ENCODE results near the gene MVB12A. TPM values are rescaled to one million over a fixed set of nuclear protein-coding genes. Genes with fewer than 3 reads are reported as not detected.

The MVB12A gene
- polyA plus RNA-seq, 4 donors: 57.5 to 117 (median 78.1) TPM

DNA sequence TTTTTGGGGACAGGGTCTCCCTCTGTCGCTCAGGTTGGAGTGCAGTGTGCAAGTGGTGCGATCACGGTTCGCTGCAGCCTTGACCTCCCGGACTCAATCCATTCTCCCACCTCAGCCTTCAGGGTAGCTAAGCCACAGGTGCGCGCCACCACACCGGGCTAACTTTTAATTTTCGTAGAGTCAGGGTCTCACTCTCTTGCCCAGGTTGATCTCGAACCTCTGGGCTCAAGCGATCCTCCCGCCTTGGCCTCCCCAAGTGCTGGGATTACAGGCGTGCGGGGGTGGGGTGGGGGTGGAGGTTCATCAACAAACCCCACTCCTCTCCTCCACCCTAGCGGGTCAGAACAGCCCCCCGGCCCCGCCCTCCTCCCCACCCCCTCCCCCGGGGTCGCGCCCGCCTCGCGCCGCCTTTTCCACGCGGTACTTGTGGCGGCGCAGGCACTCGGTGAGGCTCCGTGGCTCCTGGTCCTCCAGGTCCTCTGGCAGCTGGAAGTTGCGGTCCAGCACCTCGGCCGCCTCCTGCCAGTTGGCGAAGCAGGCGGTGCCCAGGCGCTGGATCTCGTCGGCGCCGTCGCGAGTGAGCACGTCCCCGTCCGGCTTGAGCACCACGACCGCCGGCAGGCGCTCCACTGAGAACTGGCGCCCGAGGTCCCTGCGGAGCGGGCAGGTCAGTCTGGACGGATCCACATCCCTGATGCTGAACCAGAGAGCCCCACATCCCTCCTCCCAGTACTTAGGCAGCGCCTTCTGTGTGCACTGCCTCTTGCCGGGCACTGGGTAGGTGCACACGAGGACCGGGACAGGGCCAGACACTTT is 35.7 kb downstream of the MVB12A start:
- no peak for FAIRE-seq
- 17 to 22% (median 17%) methylated on average over 42 to 58 of the region's 58 CpGs for WGBS, 3 donors

GRCh38 chr19:17456127-17456526 is 36.3 kb downstream of the MVB12A start:
- H3K36me3 ChIP-seq (ENCODE audit: control insufficient read depth in 3 of 3, insufficient read depth in 2 of 3, low read depth in 1 of 3, low read length in 3 of 3): no peaks in the 10 kb centered on the region
- no peaks in the 10 kb centered on the region for H3K4me1 ChIP-seq (ENCODE audit: control insufficient read depth in 3 of 3, insufficient read depth in 2 of 3, low read depth in 1 of 3, low read length in 2 of 3)
- FAIRE-seq: no peak
- peaks cover 0 to 4% of the 10 kb centered on the region in 2 donors for H3K9me3 ChIP-seq (ENCODE audit: control insufficient read depth in 2 of 2, insufficient read depth in 1 of 2, low read depth in 1 of 2, low read length in 1 of 2)
- no peak overlapping the region for H3K4me3 ChIP-seq (ENCODE audit: low read depth in 1 of 3, low read length in 3 of 3)
- H3K27ac ChIP-seq (ENCODE audit: low read depth in 1 of 3, low read length in 2 of 3): no peak overlapping the region
- peaks cover 0 to 44% (median 9%) of the 10 kb centered on the region in 3 donors for H3K27me3 ChIP-seq (ENCODE audit: control insufficient read depth in 3 of 3, insufficient read depth in 3 of 3, low read length in 3 of 3)
- WGBS, 3 donors: 53 to 65% (median 63%) methylated on average over 11 of the region's 11 CpGs
- no peak for DNase-seq

More for the DNA sequence above, 35.7 kb downstream of the MVB12A start:
- H3K9me3 ChIP-seq (ENCODE audit: control insufficient read depth in 2 of 2, insufficient read depth in 1 of 2, low read depth in 1 of 2, low read length in 1 of 2): peaks cover 0 to 4% of the 10 kb centered on the region in 2 donors
- H3K4me3 ChIP-seq (ENCODE audit: low read depth in 1 of 3, low read length in 3 of 3): no peak overlapping the region
- DNase-seq: no peak
- no peaks in the 10 kb centered on the region for H3K36me3 ChIP-seq (ENCODE audit: control insufficient read depth in 3 of 3, insufficient read depth in 2 of 3, low read depth in 1 of 3, low read length in 3 of 3)
- no peaks in the 10 kb centered on the region for H3K4me1 ChIP-seq (ENCODE audit: control insufficient read depth in 3 of 3, insufficient read depth in 2 of 3, low read depth in 1 of 3, low read length in 2 of 3)
- H3K27ac ChIP-seq (ENCODE audit: low read depth in 1 of 3, low read length in 2 of 3): no peak overlapping the region
- peaks cover 0 to 44% (median 9%) of the 10 kb centered on the region in 3 donors for H3K27me3 ChIP-seq (ENCODE audit: control insufficient read depth in 3 of 3, insufficient read depth in 3 of 3, low read length in 3 of 3)

- H3K27me3 ChIP-seq (ENCODE audit: control insufficient read depth in 3 of 3, insufficient read depth in 3 of 3, low read length in 3 of 3): peaks cover 0 to 44% (median 9%) of the 10 kb centered on the region in 3 donors
- no peaks in the 10 kb centered on the region for H3K4me1 ChIP-seq (ENCODE audit: control insufficient read depth in 3 of 3, insufficient read depth in 2 of 3, low read depth in 1 of 3, low read length in 2 of 3)
Observed at GRCh38 chr19:17457616-17458015, 37.8 kb downstream of the MVB12A start.

DNA sequence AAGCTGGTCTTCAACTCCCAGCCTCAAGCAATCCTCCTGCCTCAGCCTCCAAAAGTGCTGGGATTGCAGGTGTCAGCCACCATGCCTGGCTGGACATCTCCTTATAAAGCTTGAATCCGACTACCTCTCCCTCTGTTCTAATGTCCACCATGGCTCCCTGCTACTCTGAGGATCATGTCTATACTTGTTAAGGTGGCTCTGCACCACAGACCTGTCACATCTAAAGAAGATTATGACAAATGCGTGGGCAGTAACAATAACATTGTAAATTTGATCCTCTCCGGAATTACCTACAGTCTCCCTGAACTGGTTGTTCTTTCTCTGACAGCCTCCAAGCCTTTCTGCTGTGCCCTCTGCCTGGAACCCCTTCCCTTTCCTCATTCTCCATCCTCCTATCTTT is 39.1 kb downstream of the MVB12A start:
- Histone ChIP-seq H3K27ac (ENCODE audit: low read depth in 1 of 3, low read length in 2 of 3) (no peak overlapping the region), H3K36me3 (ENCODE audit: control insufficient read depth in 3 of 3, insufficient read depth in 2 of 3, low read depth in 1 of 3, low read length in 3 of 3) (no peaks in the 10 kb centered on the region), H3K27me3 (ENCODE audit: control insufficient read depth in 3 of 3, insufficient read depth in 3 of 3, low read length in 3 of 3) (peaks cover 0 to 37% (median 9%) of the 10 kb centered on the region in 3 donors), H3K9me3 (ENCODE audit: control insufficient read depth in 2 of 2, insufficient read depth in 1 of 2, low read depth in 1 of 2, low read length in 1 of 2) (no peaks in the 10 kb centered on the region), H3K4me1 (ENCODE audit: control insufficient read depth in 3 of 3, insufficient read depth in 2 of 3, low read depth in 1 of 3, low read length in 2 of 3) (no peaks in the 10 kb centered on the region), H3K4me3 (ENCODE audit: low read depth in 1 of 3, low read length in 3 of 3) (no peak overlapping the region)
- no peak for FAIRE-seq
- no peak for DNase-seq
- 63 to 82% (median 64%) methylated on average over 3 of the region's 3 CpGs for WGBS, 3 donors

More at GRCh38 chr19:17457616-17458015, 37.8 kb downstream of the MVB12A start:
- FAIRE-seq: no peak
- no peaks in the 10 kb centered on the region for H3K36me3 ChIP-seq (ENCODE audit: control insufficient read depth in 3 of 3, insufficient read depth in 2 of 3, low read depth in 1 of 3, low read length in 3 of 3)
- no peak overlapping the region for H3K27ac ChIP-seq (ENCODE audit: low read depth in 1 of 3, low read length in 2 of 3)
- WGBS, 3 donors: 43 to 59% (median 54%) methylated on average over 6 of the region's 6 CpGs
- peaks cover 0 to 4% of the 10 kb centered on the region in 2 donors for H3K9me3 ChIP-seq (ENCODE audit: control insufficient read depth in 2 of 2, insufficient read depth in 1 of 2, low read depth in 1 of 2, low read length in 1 of 2)
- DNase-seq: no peak
- H3K4me3 ChIP-seq (ENCODE audit: low read depth in 1 of 3, low read length in 3 of 3): no peak overlapping the region

DNA sequence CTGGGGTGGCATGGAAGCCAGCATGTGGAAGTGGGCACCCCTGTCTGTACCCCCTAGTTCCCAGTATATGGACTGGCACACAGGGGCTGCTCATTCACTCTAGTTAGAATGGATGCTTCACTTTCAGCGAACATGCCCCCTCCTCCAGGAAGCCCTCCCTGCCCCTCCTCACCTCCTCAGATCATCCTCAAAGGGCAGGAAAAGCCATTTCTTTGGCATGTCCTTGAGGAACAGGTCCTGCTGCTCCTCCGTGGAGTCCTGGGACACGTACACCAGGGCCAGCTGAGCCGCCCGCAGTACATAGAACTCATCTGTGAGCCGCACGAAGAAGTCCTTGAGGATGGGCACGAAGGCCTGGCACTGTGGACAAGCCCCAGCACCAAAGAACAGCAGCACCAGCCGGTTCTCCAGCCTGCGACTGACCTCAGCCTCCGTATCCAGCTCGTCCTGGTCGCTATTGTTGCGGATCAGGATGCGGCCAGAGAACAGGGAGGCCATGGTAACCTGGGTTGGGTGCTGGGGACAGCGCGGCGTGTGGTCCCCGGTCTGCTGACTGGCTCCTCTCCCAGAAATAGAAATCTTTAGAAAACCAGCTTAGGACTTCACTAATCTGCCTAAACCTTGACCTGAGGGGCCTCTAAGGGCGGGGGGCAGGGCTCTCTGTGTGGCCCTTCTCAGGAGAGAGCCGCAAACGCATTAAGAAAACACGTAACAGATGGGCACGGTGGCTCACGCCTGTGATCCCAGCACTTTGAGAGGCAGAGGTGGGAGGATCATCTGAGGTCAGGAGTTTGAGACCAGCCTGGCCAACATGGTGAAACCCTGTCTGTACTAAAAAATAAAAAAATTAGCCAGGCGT is 40.8 kb downstream of the MVB12A start, which contains the start of gene NXNL1:
Gene NXNL1, minus strand, starts transcription at position 555 of the 859 bp plus-strand sequence. Its CDS starts 57 bp downstream, at position 498.
- no peak for FAIRE-seq
- H3K4me1 ChIP-seq (ENCODE audit: control insufficient read depth in 3 of 3, insufficient read depth in 2 of 3, low read depth in 1 of 3, low read length in 2 of 3): no peaks in the 10 kb centered on the region
- WGBS, 3 donors: 74 to 87% (median 79%) methylated on average over 26 of the region's 26 CpGs
- no peaks in the 10 kb centered on the region for H3K36me3 ChIP-seq (ENCODE audit: control insufficient read depth in 3 of 3, insufficient read depth in 2 of 3, low read depth in 1 of 3, low read length in 3 of 3)
- no peaks in the 10 kb centered on the region for H3K9me3 ChIP-seq (ENCODE audit: control insufficient read depth in 2 of 2, insufficient read depth in 1 of 2, low read depth in 1 of 2, low read length in 1 of 2)
- no peak for DNase-seq
- H3K27ac ChIP-seq (ENCODE audit: low read depth in 1 of 3, low read length in 2 of 3): no peak within 1 kb of the TSS
- no peak within 1 kb of the TSS for H3K4me3 ChIP-seq (ENCODE audit: low read depth in 1 of 3, low read length in 3 of 3)
- H3K27me3 ChIP-seq (ENCODE audit: control insufficient read depth in 3 of 3, insufficient read depth in 3 of 3, low read length in 3 of 3): peaks cover 0 to 24% (median 0%) of the 10 kb centered on the region in 3 donors

DNA sequence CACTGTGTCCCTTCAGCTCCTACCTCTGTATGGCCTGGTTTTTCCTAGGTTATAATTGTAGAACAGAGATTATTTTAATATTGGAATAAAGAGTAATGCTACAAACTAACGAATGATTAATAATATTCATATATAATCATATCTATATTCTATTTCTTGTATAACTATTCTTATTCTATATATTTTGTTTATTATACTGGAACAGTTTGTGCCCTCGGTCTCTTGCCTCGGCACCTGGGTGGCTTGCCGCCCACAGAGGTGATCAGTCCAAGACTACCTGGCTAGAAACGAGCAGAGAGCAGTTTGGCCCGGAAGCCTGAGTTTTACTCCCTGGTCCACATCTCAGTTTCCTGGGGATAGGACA is 46.6 kb downstream of the MVB12A start:
- no peak overlapping the region for H3K27ac ChIP-seq (ENCODE audit: low read depth in 1 of 3, low read length in 2 of 3)
- no peaks in the 10 kb centered on the region for H3K36me3 ChIP-seq (ENCODE audit: control insufficient read depth in 3 of 3, insufficient read depth in 2 of 3, low read depth in 1 of 3, low read length in 3 of 3)
- peaks cover 0 to 15% (median 0%) of the 10 kb centered on the region in 3 donors for H3K4me1 ChIP-seq (ENCODE audit: control insufficient read depth in 3 of 3, insufficient read depth in 2 of 3, low read depth in 1 of 3, low read length in 2 of 3)
- no peaks in the 10 kb centered on the region for H3K9me3 ChIP-seq (ENCODE audit: control insufficient read depth in 2 of 2, insufficient read depth in 1 of 2, low read depth in 1 of 2, low read length in 1 of 2)
- H3K27me3 ChIP-seq (ENCODE audit: control insufficient read depth in 3 of 3, insufficient read depth in 3 of 3, low read length in 3 of 3): peaks cover 0 to 18% (median 0%) of the 10 kb centered on the region in 3 donors
- FAIRE-seq: no peak
- WGBS, 3 donors: 42 to 53% (median 42%) methylated on average over 6 of the region's 6 CpGs
- no peak for DNase-seq
- no peak overlapping the region for H3K4me3 ChIP-seq (ENCODE audit: low read depth in 1 of 3, low read length in 3 of 3)

GRCh38 chr19:17467471-17468301 is 47.8 kb downstream of the MVB12A start:
- Histone ChIP-seq H3K4me3 (ENCODE audit: low read depth in 1 of 3, low read length in 3 of 3) (no peak overlapping the region), H3K27me3 (ENCODE audit: control insufficient read depth in 3 of 3, insufficient read depth in 3 of 3, low read length in 3 of 3) (peaks cover 0 to 23% (median 0%) of the 10 kb centered on the region in 3 donors), H3K4me1 (ENCODE audit: control insufficient read depth in 3 of 3, insufficient read depth in 2 of 3, low read depth in 1 of 3, low read length in 2 of 3) (peaks cover 0 to 15% (median 0%) of the 10 kb centered on the region in 3 donors), H3K9me3 (ENCODE audit: control insufficient read depth in 2 of 2, insufficient read depth in 1 of 2, low read depth in 1 of 2, low read length in 1 of 2) (no peaks in the 10 kb centered on the region), H3K36me3 (ENCODE audit: control insufficient read depth in 3 of 3, insufficient read depth in 2 of 3, low read depth in 1 of 3, low read length in 3 of 3) (no peaks in the 10 kb centered on the region), H3K27ac (ENCODE audit: low read depth in 1 of 3, low read length in 2 of 3) (no peak overlapping the region)
- FAIRE-seq (no peak), DNase-seq (no peak)
- 63 to 75% (median 63%) methylated on average over 12 of the region's 12 CpGs for WGBS, 3 donors
